Measurements from ENCODE around the gene ZCCHC14.

- TF ChIP-seq EZH2phosphoT487 (IDR thresholded peaks at IDR 0.05; ENCODE audit: borderline replicate concordance) (no peak), JUND (IDR thresholded peaks at IDR 0.05) (no peak), YY1 (IDR thresholded peaks at IDR 0.05; ENCODE audit: extremely low read depth, insufficient replicate concordance, low read depth, low read length) (no peak), CTCF (IDR thresholded peaks at IDR 0.05 in 2 of 3, conservative IDR thresholded peaks at IDR 0.05 in 1 of 3; ENCODE audit: borderline replicate concordance in 1 of 3, insufficient read depth in 1 of 3, low read depth in 2 of 3, low read length in 2 of 3) (no peak), RAD21 (IDR thresholded peaks at IDR 0.05; ENCODE audit: low read depth) (no peak), TCF7L2 (IDR thresholded peaks at IDR 0.05; ENCODE audit: borderline replicate concordance, extremely low read depth, insufficient read depth, insufficient read length) (no peak), EZH2 (IDR thresholded peaks at IDR 0.05) (no peak), ATF3 (IDR thresholded peaks at IDR 0.05) (no peak), POLR2AphosphoS5 (IDR thresholded peaks at IDR 0.05; ENCODE audit: low read depth, low read length) (no peak), SIN3A (IDR thresholded peaks at IDR 0.05; ENCODE audit: low read depth) (no peak), POLR2A (IDR thresholded peaks at IDR 0.05; ENCODE audit: borderline replicate concordance, extremely low read depth, insufficient read depth, insufficient read length) (no peak)
- TF ChIP-seq, protein P1, sequence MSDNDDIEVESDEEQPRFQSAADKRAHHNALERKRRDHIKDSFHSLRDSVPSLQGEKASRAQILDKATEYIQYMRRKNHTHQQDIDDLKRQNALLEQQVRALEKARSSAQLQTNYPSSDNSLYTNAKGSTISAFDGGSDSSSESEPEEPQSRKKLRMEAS (IDR thresholded peaks at IDR 0.05) = no peak
Observed at GRCh38 chr16:87524407-87524806, 31.6 kb upstream of the ZCCHC14 start.

Measured in HCT116 (cell line).